HG02642 (cell line): Measurements from ENCODE around the gene ARHGEF1.
A peak's percentile ranks its signal among the peaks of the same experiment; 100 is the strongest.
"Not testable (repeated sequence)": the region's sequence is repeated elsewhere in the genome, so short reads cannot be mapped to it uniquely, and the experiment has no call there.

Experiments
- ATAC-seq: cut with Tn5 transposase; IDR thresholded peaks from one replicate; pipeline ENCODE4 v1.9.1; 2021; ENCODE audit warnings: mild to moderate bottlenecking; ENCODE audit not compliant: unreplicated experiment, poor library complexity

Gene ARHGEF1

GRCh38 chr19:41862445-41862986 lies 20.5 kb upstream of the ARHGEF1 start:
- ATAC-seq = no peak

GRCh38 chr19:41863209-41863931 lies 19.6 kb upstream of the ARHGEF1 start:
- no peak for ATAC-seq

GRCh38 chr19:41864374-41864773 lies 18.6 kb upstream of the ARHGEF1 start:
- ATAC-seq = no peak

DNA sequence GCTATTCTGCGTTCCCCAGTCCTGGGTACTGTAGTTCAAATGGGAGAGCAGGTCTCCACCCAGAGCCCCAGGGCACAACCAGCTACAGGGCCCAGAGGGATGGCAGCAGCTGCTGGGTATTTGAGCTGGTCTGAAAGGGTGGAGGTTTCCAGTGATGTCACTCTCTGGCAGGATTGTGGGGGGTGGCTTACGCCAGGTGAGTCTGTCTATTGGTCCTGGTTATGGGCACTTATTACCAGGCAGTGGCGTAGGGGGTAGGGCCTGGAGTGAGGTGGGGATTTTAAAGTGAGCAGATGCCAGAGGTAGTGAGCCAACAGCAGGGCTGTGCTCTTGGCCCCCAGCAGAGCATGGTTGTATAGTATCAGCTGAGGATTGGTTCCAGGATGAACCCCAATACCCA lies 16.7 kb upstream of the ARHGEF1 start:
- no peak for ATAC-seq

- no peak for ATAC-seq
Measured at GRCh38 chr19:41868120-41868988, 14.6 kb upstream of the ARHGEF1 start.

DNA sequence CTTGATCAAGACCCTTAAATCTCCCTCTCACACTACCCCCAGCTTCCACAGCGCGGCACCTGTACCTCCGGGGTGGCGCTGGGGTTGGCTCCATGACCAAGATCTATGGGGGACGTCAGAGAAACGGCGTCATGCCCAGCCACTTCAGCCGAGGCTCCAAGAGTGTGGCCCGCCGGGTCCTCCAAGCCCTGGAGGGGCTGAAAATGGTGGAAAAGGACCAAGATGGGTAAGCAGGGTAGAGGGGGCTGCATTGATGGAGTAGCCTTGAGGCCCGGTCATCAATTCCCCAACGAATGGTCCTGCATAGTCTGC lies 14.0 kb upstream of the ARHGEF1 start:
- no peak for ATAC-seq

DNA sequence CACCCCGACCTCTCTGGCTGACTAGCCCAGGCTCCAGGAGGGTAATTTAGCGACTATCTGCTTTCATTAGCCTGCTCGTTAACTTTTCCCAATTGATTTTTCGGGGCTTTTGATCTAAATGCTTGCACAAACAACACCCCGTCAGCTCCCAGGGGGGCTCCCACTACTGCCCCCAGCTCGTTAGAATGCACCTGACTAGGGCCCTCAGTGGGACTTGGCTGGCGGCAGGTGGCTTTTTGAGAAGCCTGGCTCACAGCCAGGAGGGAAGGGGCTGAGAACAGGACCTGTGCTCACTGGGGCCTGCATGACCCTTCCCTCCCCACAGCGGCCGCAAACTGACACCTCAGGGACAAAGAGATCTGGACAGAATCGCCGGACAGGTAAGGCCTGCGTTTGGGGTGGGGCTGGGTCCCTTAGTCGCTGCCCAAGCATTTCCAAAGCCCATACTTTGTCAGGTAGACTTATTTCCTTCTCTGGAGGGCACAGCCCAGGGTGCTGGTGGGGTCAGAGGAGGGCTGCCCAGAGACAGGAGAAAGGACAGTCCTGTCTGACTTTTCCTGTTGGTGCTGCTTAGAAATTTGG lies 13.5 kb upstream of the ARHGEF1 start:
- no peak for ATAC-seq

GRCh38 chr19:41870401-41870873 lies 12.5 kb upstream of the ARHGEF1 start:
- no peak for ATAC-seq

DNA sequence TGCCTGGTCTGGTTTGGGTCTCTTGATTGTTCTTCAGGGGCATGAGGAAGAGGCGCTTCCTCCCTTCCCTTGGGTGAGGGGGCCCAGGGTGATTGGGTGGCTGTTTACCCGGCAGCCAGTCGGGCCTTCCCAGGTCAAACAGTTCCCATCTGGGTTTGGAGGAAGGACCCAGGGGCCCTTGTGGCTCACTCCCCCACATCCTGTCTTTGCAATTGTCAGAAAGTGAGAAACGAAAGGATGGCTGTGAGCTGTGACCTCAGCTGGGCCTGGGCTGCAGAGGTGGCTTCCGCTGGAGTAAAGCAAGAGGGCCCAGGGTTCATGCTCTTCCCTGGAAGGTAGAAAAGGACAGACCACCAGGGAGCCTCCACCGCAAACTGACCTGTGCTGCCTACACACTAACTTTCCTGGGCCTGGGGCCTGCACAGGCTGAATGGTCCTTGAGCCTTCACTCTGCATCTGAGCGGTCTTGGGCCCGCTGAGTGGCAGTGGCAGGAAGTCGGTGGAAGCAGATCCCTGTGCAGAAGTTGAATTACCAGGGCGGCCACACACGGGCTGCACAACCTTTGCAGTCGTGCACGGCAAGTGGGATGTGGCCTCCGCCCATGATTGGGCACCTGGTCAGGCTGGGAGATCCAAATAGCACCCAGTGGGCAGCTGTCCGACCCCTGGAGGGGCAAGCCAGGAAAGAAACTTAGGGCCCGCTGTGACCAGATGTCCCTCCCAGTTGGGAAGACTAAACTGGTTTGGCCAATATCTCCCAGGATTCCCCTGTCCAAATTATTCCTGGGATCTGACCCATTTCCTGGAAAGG lies 11.2 kb upstream of the ARHGEF1 start:
- peak; percentile 47 for ATAC-seq

- ATAC-seq = no peak
Measured at GRCh38 chr19:41872384-41872774, 10.6 kb upstream of the ARHGEF1 start.

DNA sequence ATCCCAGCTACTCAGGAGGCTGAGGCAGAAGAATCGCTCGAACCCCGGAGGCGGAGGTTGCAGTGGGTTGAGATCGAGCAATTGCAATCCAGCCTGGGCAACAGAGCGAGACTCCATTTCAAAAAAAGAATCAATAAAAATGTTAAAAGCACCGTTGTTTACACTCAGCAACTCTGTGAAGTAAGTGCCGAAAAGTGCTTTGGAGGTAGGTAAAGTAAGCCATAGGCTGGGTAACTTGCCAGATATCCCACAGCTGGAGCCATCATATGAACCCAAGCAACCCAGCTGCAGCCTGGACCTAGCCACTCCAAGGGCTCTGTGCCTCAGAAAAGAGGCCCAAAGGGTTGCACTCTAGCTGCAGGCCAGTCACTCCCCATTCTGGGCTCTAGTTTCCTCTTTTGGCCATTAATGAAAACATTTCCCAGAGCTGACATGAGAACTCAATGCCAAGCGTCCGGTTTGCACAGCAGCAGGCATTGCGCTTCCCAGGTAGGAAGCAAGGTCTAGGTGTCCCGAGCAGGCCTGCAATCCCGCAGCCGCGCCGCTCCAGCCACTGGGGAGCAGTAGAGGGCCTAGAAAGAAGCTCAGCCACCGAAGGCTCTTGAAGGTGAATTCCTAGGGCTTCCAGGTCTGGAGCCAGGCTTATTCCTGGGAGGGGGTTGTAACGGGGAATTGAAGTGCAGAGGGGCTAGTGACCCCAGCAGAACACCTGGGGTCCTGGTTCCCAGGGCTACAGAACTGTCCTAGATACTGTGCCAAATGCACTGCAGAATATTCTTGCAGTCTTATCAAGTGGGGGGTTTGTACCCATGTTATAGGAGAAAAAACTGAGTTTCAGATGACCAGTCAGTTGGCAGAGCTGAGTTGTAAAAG lies 10.0 kb upstream of the ARHGEF1 start:
- no peak for ATAC-seq

GRCh38 chr19:41875973-41876372 lies 7.0 kb upstream of the ARHGEF1 start:
- ATAC-seq = not testable (repeated sequence)

DNA sequence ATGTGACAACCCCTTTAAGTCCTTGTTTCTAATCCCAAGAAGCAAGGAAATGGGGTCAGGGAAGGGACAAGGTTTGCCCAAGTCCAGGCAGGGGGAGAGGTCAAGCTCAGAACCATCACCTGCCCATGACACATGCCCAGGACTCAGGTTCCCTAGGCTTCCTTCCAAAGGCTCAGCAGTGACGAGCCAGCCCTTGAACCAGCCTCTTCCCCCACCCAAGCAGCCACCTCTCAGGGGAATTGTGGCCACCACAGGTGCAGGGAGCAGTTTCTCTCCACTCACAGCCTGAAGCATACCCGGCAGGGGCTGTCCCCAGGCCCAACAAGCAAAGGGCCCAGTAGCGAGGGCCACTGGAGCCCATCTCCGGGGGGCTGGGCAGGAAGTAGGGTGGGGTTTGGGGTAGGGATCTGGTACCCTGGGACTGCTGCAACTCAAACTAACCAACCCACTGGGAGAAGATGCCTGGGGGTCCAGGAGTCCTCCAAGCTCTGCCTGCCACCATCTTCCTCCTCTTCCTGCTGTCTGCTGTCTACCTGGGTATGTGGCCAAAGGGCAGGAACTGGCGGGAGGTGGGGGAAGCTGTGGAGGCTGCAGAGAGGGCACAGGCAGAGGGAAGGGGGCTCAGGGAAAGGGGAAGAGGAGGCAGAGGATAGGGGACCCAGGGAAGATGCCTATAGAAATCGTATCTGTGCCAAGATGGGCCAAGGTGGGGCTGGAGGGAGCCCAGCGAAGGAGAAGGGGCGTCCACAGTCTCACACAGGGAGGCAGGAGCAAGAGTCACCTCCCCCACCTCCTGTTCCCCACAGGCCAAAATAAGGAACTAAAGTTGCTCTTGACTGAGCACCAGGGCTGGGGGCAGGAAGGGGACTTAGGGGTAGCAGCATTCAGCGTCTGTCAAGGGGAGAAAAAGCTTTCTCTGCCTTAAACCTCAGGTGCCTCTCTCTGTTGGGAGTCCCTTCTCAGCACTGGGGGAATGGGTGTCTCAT lies 5.8 kb upstream of the ARHGEF1 start, which contains the start of gene CD79A:
CD79A (plus strand) TSS at position 433 of the 986 bp plus-strand sequence; CDS start at position 459, 26 bp downstream.
- ATAC-seq = peak; percentile 67

DNA sequence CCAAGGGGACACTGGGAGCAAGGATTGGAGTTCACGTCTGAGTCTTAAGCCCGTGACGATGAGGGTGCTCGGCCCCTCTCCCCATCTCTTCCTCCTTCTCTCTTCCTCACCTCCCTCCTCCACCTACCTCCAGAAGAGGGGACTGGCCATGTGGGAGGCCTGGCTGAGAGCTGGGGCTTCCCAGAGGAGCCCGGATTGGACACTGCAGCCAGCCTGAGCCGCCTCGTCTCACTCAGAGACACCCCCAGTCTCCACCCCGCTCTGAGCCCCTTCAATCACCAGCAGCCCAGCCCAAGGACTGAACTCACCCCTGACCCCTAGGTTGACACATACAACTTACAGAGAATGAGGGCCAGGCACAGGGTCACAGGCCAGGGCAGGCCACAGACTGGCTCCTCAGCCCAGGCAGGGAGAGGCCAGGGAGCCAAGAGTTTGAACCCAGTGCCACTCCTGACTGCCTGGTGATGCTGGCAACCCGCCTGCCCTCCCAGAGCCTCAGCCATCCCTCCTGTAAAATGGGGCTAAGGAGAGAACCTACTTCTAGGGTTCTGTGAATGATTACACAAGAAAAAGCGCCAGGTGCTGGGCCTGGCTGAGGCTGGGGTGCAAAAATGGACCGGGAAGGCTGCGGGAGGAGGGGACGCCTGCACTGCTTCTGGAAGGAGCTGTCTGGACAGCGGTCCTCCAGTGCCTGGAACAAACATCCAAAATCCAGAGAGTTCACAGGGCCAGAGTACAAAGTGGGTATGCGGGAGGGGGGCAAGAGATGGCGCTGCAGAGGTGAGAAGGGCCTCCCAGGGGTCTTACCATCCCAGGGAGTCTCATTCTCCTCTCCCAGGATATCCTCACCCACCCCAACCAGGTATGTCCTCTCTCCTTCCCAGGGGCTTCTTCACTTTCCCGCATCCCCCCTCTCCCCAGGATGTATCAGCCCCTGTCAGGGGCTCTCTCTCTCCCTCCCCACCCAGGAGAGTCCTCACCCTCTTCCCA lies 4.8 kb upstream of the ARHGEF1 start:
- no peak for ATAC-seq

DNA sequence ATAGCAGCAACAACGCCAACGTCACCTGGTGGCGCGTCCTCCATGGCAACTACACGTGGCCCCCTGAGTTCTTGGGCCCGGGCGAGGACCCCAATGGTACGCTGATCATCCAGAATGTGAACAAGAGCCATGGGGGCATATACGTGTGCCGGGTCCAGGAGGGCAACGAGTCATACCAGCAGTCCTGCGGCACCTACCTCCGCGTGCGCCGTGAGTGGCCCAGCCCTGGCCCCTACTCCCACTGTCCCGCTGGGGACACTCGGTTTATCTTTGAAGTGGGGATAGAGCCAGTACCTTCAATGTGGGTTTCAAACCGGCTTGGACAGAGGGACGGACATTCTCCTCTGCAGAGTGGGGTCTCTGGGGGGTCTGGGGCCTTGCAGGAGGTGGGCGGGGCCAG lies 3.9 kb upstream of the ARHGEF1 start:
- ATAC-seq = no peak

DNA sequence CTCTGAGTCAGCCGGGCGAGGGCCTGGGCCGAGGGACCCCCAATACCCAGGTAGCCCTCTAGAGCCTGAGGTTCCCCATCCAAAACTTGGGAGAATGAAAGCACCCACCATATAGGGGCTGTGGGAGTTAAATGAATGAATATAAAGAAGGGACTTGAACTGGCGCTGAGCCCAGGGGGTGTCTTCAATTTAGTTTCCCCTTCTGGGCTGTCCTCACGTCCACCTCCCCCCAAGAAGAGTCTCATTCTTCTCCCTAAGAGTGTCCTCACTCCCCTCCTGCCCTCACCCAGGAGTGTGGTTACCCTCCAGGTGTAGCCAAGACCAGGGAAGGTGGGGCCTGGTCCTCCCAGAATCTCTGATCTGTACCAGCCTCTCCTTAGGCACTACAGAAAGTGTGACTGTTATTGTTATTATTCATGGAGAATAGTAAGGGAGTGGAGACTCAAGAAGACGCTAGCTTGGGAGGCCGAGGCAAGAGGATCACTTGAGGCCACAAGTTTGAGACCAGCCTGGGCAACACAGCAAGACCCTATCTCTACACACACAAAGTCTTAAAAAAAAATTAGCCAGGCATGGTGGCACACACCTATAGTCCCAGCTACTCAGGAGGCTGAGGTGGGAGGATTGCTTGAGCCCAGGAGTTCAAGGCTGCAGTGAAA lies 3.2 kb upstream of the ARHGEF1 start:
- no peak for ATAC-seq
